Measurements from ENCODE around the gene CFAP52. TPM values are rescaled to one million over a fixed set of nuclear protein-coding genes. Genes with fewer than 3 reads are reported as not detected.

Gene CFAP52
- total and polyA plus RNA-seq, 2 of the 13 experiments (the other 11 are each of a cell fraction or from before 2014, with no cell fraction given), result not detected

DNA sequence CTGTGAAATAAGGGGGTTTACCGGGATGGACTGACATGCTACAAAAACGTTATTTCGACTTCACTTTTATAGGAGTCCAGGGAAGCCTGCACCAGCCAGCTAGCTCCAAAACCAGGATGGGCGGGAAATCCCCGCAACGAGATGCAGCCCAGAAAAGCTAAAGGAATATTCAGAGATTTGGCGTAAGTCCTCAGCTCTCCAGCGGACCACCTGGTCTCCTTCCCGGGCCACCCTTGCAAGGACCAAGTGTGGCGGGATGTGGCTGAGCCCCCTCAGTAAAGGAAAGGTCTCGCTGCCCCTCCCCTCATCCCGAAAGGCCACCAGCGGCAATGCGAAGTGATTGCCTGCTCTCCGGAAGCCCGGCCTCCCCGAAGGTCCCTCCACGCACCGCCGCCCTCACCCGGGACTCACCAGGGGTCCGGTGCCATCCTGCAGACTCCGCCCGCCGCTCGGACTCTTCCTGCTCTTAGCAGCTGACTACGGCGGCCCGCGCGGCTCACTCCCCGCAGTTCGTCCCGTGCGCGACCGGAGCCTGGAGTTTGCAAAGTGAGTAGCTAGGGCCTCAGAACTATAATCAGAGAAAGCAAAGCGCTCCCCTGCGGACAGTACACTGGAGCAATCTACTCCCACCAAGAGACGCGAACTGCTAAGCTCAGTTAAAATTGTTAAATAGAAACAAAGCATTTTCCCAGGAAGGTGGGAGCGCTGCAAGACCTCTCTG, 901 bp upstream of the CFAP52 start, which contains the start of gene STX8:
STX8 (minus strand) TSS at position 440 of the 721 bp plus-strand sequence; CDS start at position 428, 12 bp downstream.
- Histone ChIP-seq H3K79me2 (ENCODE audit: insufficient read depth, low read length) (peaks cover 6% of the 10 kb centered on the region), H3K36me3 (replicated peaks in 1 of 2; ENCODE audit: control insufficient read depth in 1 of 2, insufficient read depth in 2 of 2, low read length in 2 of 2) (no peaks in the 10 kb centered on the region), H3K27me3 (ENCODE audit: control insufficient read depth in 1 of 2, insufficient read depth in 2 of 2, low read length in 2 of 2) (no peaks in the 10 kb centered on the region), H3K4me2 (ENCODE audit: low read depth, low read length) (peak within 1 kb of the TSS; percentile 78), H3K27ac (ENCODE audit: extremely low read length, insufficient read depth, low read length) (peak within 1 kb of the TSS; percentile 36), H2AFZ (ENCODE audit: low read length) (peak within 1 kb of the TSS; percentile 89), H4K20me1 (ENCODE audit: insufficient read depth, low read length) (no peaks in the 10 kb centered on the region), H3K4me3 (replicated peaks in 1 of 3; ENCODE audit: insufficient read depth in 1 of 3, low read depth in 2 of 3, low read length in 3 of 3) (peak within 1 kb of the TSS; percentile 71 to 95 (median 81)), H3K9ac (ENCODE audit: insufficient read depth, low read depth, low read length) (peak within 1 kb of the TSS; percentile 69), H3K9me3 (ENCODE audit: low read length) (no peaks in the 10 kb centered on the region), H3K4me1 (ENCODE audit: insufficient read depth, low read length) (0 out of 2 replicates have a peak, but pooled peaks cover 6% of the 10 kb centered on the region)
- intact Hi-C loops (cut with micrococcal nuclease; ENCODE audit: unreplicated experiment) (loop anchor here (10.0 kb wide), 1 partner anchor 69 kb away; the partner anchor contains the start of gene USP43), in situ Hi-C loops (cut with HindIII; ENCODE audit: extremely low pct_ligation_motif_present, low pct_unique_long_range_greater_than_20kb) (no loop called here)
- peak; percentile 75 for FAIRE-seq
- ChIA-PET CTCF (ENCODE audit: low intra/inter-chr PET ratio, low total read pairs) (no interaction called here), POLR2A (interaction anchor here (1.3 kb wide), 1 partner anchor 110 kb away, joined by 4 read pairs; no protein-coding TSS in a partner anchor)
- peak; percentile 98 for ATAC-seq
- no TSS peak for BruUV-seq (replicated peaks)
- DNase-seq (ENCODE audit: low spot score), result peak; percentile 78
- WGBS (ENCODE audit: low lambda C conversion rate), result 3% methylated on average over 19 of the region's 42 CpGs
- no peak for TF ChIP-seq ZNF672 (CRISPR knock-in tag; IDR thresholded peaks at IDR 0.05)
- TF ChIP-seq TBP (CRISPR knock-in tag; IDR thresholded peaks at IDR 0.05), result no peak
- peak; percentile 95 for TF ChIP-seq KDM2A (CRISPR knock-in tag; IDR thresholded peaks at IDR 0.05; ENCODE audit: borderline replicate concordance, low read depth)
- TF ChIP-seq, protein P1, sequence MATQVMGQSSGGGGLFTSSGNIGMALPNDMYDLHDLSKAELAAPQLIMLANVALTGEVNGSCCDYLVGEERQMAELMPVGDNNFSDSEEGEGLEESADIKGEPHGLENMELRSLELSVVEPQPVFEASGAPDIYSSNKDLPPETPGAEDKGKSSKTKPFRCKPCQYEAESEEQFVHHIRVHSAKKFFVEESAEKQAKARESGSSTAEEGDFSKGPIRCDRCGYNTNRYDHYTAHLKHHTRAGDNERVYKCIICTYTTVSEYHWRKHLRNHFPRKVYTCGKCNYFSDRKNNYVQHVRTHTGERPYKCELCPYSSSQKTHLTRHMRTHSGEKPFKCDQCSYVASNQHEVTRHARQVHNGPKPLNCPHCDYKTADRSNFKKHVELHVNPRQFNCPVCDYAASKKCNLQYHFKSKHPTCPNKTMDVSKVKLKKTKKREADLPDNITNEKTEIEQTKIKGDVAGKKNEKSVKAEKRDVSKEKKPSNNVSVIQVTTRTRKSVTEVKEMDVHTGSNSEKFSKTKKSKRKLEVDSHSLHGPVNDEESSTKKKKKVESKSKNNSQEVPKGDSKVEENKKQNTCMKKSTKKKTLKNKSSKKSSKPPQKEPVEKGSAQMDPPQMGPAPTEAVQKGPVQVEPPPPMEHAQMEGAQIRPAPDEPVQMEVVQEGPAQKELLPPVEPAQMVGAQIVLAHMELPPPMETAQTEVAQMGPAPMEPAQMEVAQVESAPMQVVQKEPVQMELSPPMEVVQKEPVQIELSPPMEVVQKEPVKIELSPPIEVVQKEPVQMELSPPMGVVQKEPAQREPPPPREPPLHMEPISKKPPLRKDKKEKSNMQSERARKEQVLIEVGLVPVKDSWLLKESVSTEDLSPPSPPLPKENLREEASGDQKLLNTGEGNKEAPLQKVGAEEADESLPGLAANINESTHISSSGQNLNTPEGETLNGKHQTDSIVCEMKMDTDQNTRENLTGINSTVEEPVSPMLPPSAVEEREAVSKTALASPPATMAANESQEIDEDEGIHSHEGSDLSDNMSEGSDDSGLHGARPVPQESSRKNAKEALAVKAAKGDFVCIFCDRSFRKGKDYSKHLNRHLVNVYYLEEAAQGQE (IDR thresholded peaks at IDR 0.05; ENCODE audit: borderline replicate concordance in 1 of 2, low read depth in 1 of 2, low read length in 2 of 2), result no peak; a peak in 1 of 4 replicates
- TF ChIP-seq TSC22D2 (CRISPR knock-in tag; IDR thresholded peaks at IDR 0.05; ENCODE audit: borderline replicate concordance), result no peak
- TF ChIP-seq RARA (CRISPR knock-in tag; IDR thresholded peaks at IDR 0.05), result no peak
- TF ChIP-seq HNRNPH1 (optimal IDR thresholded peaks at IDR 0.05; ENCODE audit: low read depth, low read length), result no peak
- no peak for TF ChIP-seq ZBTB20 (CRISPR knock-in tag; IDR thresholded peaks at IDR 0.05; ENCODE audit: borderline replicate concordance, low read depth)
- TF ChIP-seq ZBTB7B (CRISPR knock-in tag; IDR thresholded peaks at IDR 0.05), result peak; percentile 81
- peak; percentile 57 for TF ChIP-seq HDAC2 (CRISPR knock-in tag; IDR thresholded peaks at IDR 0.05)
- TF ChIP-seq ZNF773 (CRISPR knock-in tag; IDR thresholded peaks at IDR 0.05; ENCODE audit: borderline replicate concordance), result no peak
- TF ChIP-seq HOXA7 (CRISPR knock-in tag; IDR thresholded peaks at IDR 0.05), result no peak
- TF ChIP-seq SKI (IDR thresholded peaks at IDR 0.05; ENCODE audit: partially characterized antibody), result no peak
- peak; percentile 75; the same call in 1 of the 2 replicates for TF ChIP-seq YEATS4 (CRISPR knock-in tag; IDR thresholded peaks at IDR 0.05; ENCODE audit: borderline replicate concordance)
- TF ChIP-seq, protein P2, sequence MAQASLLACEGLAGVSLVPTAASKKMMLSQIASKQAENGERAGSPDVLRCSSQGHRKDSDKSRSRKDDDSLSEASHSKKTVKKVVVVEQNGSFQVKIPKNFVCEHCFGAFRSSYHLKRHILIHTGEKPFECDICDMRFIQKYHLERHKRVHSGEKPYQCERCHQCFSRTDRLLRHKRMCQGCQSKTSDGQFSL (CRISPR knock-in tag; IDR thresholded peaks at IDR 0.05), result no peak
- TF ChIP-seq, protein P3, sequence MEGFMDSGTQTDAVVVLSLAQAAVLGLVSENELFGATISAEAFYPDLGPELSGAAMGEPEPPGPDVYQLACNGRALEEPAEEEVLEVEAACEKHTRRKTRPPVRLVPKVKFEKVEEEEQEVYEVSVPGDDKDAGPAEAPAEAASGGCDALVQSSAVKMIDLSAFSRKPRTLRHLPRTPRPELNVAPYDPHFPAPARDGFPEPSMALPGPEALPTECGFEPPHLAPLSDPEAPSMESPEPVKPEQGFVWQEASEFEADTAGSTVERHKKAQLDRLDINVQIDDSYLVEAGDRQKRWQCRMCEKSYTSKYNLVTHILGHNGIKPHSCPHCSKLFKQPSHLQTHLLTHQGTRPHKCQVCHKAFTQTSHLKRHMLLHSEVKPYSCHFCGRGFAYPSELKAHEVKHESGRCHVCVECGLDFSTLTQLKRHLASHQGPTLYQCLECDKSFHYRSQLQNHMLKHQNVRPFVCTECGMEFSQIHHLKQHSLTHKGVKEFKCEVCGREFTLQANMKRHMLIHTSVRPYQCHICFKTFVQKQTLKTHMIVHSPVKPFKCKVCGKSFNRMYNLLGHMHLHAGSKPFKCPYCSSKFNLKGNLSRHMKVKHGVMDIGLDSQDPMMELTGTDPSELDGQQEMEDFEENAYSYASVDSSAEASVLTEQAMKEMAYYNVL (CRISPR knock-in tag; IDR thresholded peaks at IDR 0.05; ENCODE audit: borderline replicate concordance), result 0 out of 2 replicates have a peak, but pooled peaks have one; percentile 34
- TF ChIP-seq, protein P4, sequence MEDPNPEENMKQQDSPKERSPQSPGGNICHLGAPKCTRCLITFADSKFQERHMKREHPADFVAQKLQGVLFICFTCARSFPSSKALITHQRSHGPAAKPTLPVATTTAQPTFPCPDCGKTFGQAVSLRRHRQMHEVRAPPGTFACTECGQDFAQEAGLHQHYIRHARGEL (CRISPR knock-in tag; IDR thresholded peaks at IDR 0.05), result no peak
- no peak for TF ChIP-seq SMAD9 (CRISPR knock-in tag; IDR thresholded peaks at IDR 0.05)
